MM.1S (cell line): ENCODE results near the gene SEC22C.

Experiments
- DNase-seq: peaks from one replicate; pipeline ENCODE4 v3.0.0-alpha.2; 2015
- H2AFZ ChIP-seq: fragments of 300-600 bp; sonication (generic); 2 replicates; pipeline ENCODE4 v1.6.0; 2016; ENCODE audit warnings: antibody characterized with exemption, low read length
- H3F3A ChIP-seq: fragments of 300-600 bp; sonication (generic); 2 replicates; pipeline ENCODE4 v1.6.1; 2016; ENCODE audit warnings: mild to moderate bottlenecking, antibody characterized with exemption, low read length, moderate library complexity, mixed read lengths; ENCODE audit not compliant: insufficient read depth
- H3K27ac ChIP-seq: fragments of 300-600 bp; sonication (generic); 2 replicates; pipeline ENCODE4 v1.5.1; 2016; ENCODE audit warnings: mild to moderate bottlenecking, low read length
- H3K27me3 ChIP-seq: fragments of 300-600 bp; sonication (generic); replicated peaks from 2 replicates; pipeline ENCODE4 v1.6.0; 2016; ENCODE audit warnings: low read length; ENCODE audit not compliant: insufficient read depth
- H3K36me3 ChIP-seq: fragments of 300-600 bp; sonication (generic); replicated peaks from 2 replicates; pipeline ENCODE4 v1.6.1; 2016; ENCODE audit warnings: mild to moderate bottlenecking, low read length, mixed read lengths; ENCODE audit not compliant: insufficient read depth
- H3K4me1 ChIP-seq: fragments of 300-600 bp; sonication (generic); 2 replicates; pipeline ENCODE4 v1.6.1; 2016; ENCODE audit warnings: low read length, mixed read lengths
- H3K4me2 ChIP-seq: fragments of 300-600 bp; sonication (generic); 2 replicates; pipeline ENCODE4 v1.6.0; 2016; ENCODE audit warnings: low read depth, low read length
- H3K4me3 ChIP-seq: fragments of 300-600 bp; sonication (generic); 2 replicates; pipeline ENCODE4 v1.5.1; 2016; ENCODE audit warnings: low read length, mixed read lengths
- H3K79me2 ChIP-seq: fragments of 300-600 bp; sonication (generic); 2 replicates; pipeline ENCODE4 v1.6.1; 2016; ENCODE audit warnings: mixed run types, low read length, mixed read lengths
- H3K9ac ChIP-seq: fragments of 300-600 bp; sonication (generic); 2 replicates; pipeline ENCODE4 v1.6.1; 2016; ENCODE audit warnings: low read length, mixed read lengths
- H3K9me2 ChIP-seq: fragments of 300-600 bp; sonication (generic); replicated peaks from 2 replicates; pipeline ENCODE4 v1.6.1; 2016; ENCODE audit warnings: mild to moderate bottlenecking, low read length, mixed read lengths; ENCODE audit not compliant: insufficient read depth
- H3K9me3 ChIP-seq: fragments of 300-600 bp; sonication (generic); replicated peaks from 2 replicates; pipeline ENCODE4 v1.6.1; 2016; ENCODE audit warnings: mild to moderate bottlenecking, low read length, mixed read lengths; ENCODE audit not compliant: insufficient read depth
- H4K20me1 ChIP-seq: fragments of 300-600 bp; sonication (generic); 2 replicates; pipeline ENCODE4 v1.6.1; 2016; ENCODE audit warnings: mild to moderate bottlenecking, low read length, moderate library complexity, mixed read lengths; ENCODE audit not compliant: insufficient read depth
- EZH2 ChIP-seq: fragments of 300-600 bp; sonication (generic); optimal IDR thresholded peaks from 2 replicates; pipeline ENCODE3; 2017; ENCODE audit warnings: low read depth, mild to moderate bottlenecking, antibody characterized with exemption, low read length, mixed read lengths
- EZH2phosphoT487 ChIP-seq: fragments of 300-600 bp; sonication (generic); IDR thresholded peaks from 2 replicates; pipeline ENCODE4 v1.6.1; 2018; ENCODE audit warnings: antibody characterized with exemption, low read length
- TF ChIP-seq, protein P1 (sequence below): fragments of 300-600 bp; sonication (generic); IDR thresholded peaks from 2 replicates; pipeline ENCODE4 v1.5.1; 2016; ENCODE audit warnings: antibody characterized with exemption, low read length, mixed read lengths

SEC22C gene

DNA sequence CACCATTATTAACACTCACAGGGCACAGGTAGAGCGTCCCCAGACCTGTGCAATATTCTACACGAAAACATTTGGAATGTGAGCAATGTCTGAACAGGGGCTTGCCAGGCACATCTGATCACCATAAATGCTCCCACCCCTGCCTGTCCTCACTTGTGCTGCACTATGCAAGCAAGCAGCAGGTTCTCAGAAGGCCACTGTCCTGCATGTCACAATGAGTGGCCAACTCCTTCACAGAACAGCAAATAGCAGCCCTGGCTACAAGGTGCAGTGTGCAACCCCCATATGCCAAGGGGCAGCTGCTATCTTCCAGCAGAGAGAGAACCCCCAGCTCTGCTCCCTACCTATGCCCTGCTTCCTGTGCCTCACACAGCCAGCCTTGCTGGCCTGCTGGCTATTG is 32.6 kb downstream of the SEC22C start:
- no peaks in the 10 kb centered on the region for H3K79me2 ChIP-seq
- H3F3A ChIP-seq = no peaks in the 10 kb centered on the region
- no peaks in the 10 kb centered on the region for H4K20me1 ChIP-seq
- H3K4me2 ChIP-seq = no peak overlapping the region
- no peak overlapping the region for H3K9ac ChIP-seq
- H3K9me3 ChIP-seq = no peaks in the 10 kb centered on the region
- H3K4me1 ChIP-seq = no peaks in the 10 kb centered on the region
- no peak overlapping the region for H3K27ac ChIP-seq
- no peak overlapping the region for H3K4me3 ChIP-seq
- no peak for DNase-seq
- H3K36me3 ChIP-seq = no peaks in the 10 kb centered on the region
- TF ChIP-seq EZH2 = no peak
- no peak for TF ChIP-seq EZH2phosphoT487
- TF ChIP-seq, protein P1, sequence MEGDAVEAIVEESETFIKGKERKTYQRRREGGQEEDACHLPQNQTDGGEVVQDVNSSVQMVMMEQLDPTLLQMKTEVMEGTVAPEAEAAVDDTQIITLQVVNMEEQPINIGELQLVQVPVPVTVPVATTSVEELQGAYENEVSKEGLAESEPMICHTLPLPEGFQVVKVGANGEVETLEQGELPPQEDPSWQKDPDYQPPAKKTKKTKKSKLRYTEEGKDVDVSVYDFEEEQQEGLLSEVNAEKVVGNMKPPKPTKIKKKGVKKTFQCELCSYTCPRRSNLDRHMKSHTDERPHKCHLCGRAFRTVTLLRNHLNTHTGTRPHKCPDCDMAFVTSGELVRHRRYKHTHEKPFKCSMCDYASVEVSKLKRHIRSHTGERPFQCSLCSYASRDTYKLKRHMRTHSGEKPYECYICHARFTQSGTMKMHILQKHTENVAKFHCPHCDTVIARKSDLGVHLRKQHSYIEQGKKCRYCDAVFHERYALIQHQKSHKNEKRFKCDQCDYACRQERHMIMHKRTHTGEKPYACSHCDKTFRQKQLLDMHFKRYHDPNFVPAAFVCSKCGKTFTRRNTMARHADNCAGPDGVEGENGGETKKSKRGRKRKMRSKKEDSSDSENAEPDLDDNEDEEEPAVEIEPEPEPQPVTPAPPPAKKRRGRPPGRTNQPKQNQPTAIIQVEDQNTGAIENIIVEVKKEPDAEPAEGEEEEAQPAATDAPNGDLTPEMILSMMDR = no peak
- H3K9me2 ChIP-seq = no peaks in the 10 kb centered on the region
- H3K27me3 ChIP-seq = no peaks in the 10 kb centered on the region
- no peak overlapping the region for H2AFZ ChIP-seq

DNA sequence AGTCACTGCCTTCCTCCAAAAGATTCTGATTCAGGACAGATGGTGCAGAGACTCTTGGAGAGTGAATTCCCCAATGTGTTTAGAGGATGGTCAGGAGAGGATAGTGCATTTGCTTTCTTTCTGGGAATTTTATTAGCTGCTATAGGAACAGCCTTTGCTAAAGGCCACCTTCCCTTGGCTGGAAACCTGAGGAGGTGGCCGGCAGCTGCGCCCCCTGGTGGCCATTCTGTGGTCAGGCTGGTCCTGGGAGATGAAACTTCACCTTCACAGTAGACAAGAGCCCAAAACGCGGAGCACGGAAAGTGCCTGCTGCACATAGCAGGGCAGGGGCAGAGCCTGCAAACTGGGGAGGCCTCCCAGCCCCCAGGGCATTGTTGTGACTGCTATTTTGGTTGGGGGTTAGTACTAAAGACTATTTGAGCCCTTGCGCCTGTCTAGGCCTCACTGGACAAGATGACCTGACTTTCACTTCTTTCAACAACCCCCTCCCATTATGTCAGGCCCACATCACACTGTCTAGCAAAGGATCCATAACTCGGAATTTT is 34.3 kb downstream of the SEC22C start:
- Histone ChIP-seq H3K9me3 (no peaks in the 10 kb centered on the region), H3K4me1 (no peaks in the 10 kb centered on the region), H3K9me2 (no peaks in the 10 kb centered on the region), H3K27ac (no peak overlapping the region), H3K4me3 (no peak overlapping the region), H3F3A (no peaks in the 10 kb centered on the region), H4K20me1 (no peaks in the 10 kb centered on the region), H3K79me2 (no peaks in the 10 kb centered on the region), H3K4me2 (no peak overlapping the region), H2AFZ (no peak overlapping the region), H3K36me3 (no peaks in the 10 kb centered on the region), H3K9ac (no peak overlapping the region), H3K27me3 (no peaks in the 10 kb centered on the region)
- TF ChIP-seq, protein P1 = peak; percentile 98
- TF ChIP-seq EZH2 = no peak
- DNase-seq = peak; percentile 53

DNA sequence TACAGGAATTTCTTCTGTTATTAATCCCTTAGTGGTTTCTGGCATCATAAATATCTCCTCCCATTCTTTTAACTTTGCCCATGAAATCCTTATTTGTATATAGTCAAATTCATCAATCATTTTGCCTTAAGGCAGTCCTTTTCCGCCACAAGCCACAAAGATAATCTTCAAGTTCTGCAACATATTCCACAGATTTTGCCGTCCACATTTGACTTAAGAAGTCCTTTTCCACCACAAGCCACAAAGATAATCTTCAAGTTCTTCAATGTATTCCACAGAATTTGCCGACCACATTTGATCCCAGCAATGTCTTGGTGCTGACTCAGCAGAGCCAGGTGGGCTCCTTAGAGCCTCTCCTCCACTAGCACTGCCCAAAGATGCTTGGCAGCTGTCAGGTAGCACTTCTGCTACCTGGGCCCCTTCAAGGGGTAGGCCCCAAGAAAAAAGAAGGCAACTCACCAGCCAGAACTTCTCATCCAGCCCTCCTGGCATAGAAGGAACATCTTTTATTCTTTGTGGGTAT is 35.0 kb downstream of the SEC22C start:
- no peaks in the 10 kb centered on the region for H3K9me3 ChIP-seq
- no peak for DNase-seq

More for the DNA sequence above, 35.0 kb downstream of the SEC22C start:
- Histone ChIP-seq H3K36me3 (no peaks in the 10 kb centered on the region), H3K79me2 (no peaks in the 10 kb centered on the region), H3K27me3 (no peaks in the 10 kb centered on the region), H2AFZ (no peak overlapping the region), H3F3A (no peaks in the 10 kb centered on the region), H4K20me1 (no peaks in the 10 kb centered on the region), H3K9me2 (no peaks in the 10 kb centered on the region), H3K4me3 (no peak overlapping the region), H3K9ac (no peak overlapping the region), H3K27ac (no peak overlapping the region), H3K4me1 (no peaks in the 10 kb centered on the region), H3K4me2 (no peak overlapping the region)
- TF ChIP-seq EZH2 (no peak), EZH2phosphoT487 (no peak)
- TF ChIP-seq, protein P1 = no peak
